Measurements from ENCODE around the gene CLNK. TPM values are rescaled to one million over a fixed set of nuclear protein-coding genes. Genes with fewer than 3 reads are reported as not detected.

Gene CLNK
- total and polyA plus RNA-seq, 2 donors from 2014 or later = 2.8 to 4.8 TPM

DNA sequence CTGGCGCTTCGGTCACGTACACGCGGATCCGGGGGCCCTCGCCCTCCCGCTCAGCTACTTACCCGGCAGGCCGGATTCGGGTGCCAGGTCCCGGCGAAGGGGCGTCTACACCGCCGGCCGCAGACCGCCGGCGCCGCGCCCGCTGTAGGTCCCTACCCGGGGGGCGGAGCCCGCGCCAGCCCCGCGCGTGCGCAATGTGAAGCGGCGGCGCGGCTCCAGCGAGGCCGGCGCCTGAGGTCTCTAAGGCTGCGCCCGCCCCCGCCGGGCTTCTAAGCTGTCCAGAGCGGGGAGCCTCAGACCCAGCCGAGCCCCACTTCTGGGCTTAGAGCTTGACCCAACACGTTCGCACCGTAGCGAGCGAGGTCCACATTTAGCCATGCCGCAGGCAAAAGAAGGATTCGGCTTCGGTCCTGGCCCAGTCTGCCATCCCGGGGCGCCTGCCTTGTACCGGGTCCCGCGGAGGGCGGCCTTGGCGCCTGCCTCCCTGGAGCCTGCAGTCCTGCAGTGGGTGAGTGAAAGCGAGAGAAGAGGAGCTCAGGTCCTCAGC is 227.2 kb downstream of the CLNK start, which contains the start of gene ZNF518B:
Gene ZNF518B (minus strand): TSS at position 172 of the 547 bp plus-strand sequence. CDS start 11,098 bp downstream, outside the sequence.
- Histone ChIP-seq H3K9me3 (ENCODE audit: control insufficient read depth in 2 of 3, insufficient read depth in 1 of 3, low read length in 3 of 3) (no peaks in the 10 kb centered on the region), H3K4me1 (ENCODE audit: control insufficient read depth in 2 of 3, insufficient read depth in 2 of 3, low read depth in 1 of 3, low read length in 3 of 3) (peaks cover 0 to 8% (median 5%) of the 10 kb centered on the region in 3 donors), H3K27ac (ENCODE audit: low read depth in 2 of 2, low read length in 2 of 2) (no peak within 1 kb of the TSS), H3K27me3 (ENCODE audit: control insufficient read depth, insufficient read depth, low read length) (peaks cover 6% of the 10 kb centered on the region), H3K36me3 (ENCODE audit: control insufficient read depth in 2 of 3, insufficient read depth in 3 of 3, low read length in 3 of 3) (peaks cover 0 to 4% (median 0%) of the 10 kb centered on the region in 3 donors), H3K4me3 (ENCODE audit: low read length in 3 of 3) (peak within 1 kb of the TSS; percentile 45 to 66 (median 62)), H3K9ac (ENCODE audit: low read length in 3 of 3) (peak within 1 kb of the TSS in 2 of 3 donors; percentile 42 to 46)
- intact Hi-C loops (cut with DNase I) = no loop called here
- no peak for TF ChIP-seq CTCF (IDR thresholded peaks at IDR 0.05; ENCODE audit: borderline replicate concordance, extremely low read depth, insufficient read depth)
- DNase-seq (peak; percentile 73 to 92 (median 85)), FAIRE-seq (no peak)

GRCh38 chr4:10456595-10457254 is 227.8 kb downstream of the CLNK start:
- TF ChIP-seq CTCF (IDR thresholded peaks at IDR 0.05; ENCODE audit: borderline replicate concordance, extremely low read depth, insufficient read depth) = no peak
- no peaks in the 10 kb centered on the region for H3K9me3 ChIP-seq (ENCODE audit: control insufficient read depth in 2 of 3, insufficient read depth in 1 of 3, low read length in 3 of 3)
- no peaks in the 10 kb centered on the region for H3K27me3 ChIP-seq (ENCODE audit: control insufficient read depth, insufficient read depth, low read length)
- no peak overlapping the region for H3K27ac ChIP-seq (ENCODE audit: low read depth in 2 of 2, low read length in 2 of 2)
- FAIRE-seq (no peak), DNase-seq (peak; percentile 61 to 84 (median 72))
- H3K9ac ChIP-seq (ENCODE audit: low read length in 3 of 3) = peak overlapping the region in 1 of 3 donors; percentile 42
- H3K4me1 ChIP-seq (ENCODE audit: control insufficient read depth in 2 of 3, insufficient read depth in 2 of 3, low read depth in 1 of 3, low read length in 3 of 3) = peaks cover 0 to 8% (median 5%) of the 10 kb centered on the region in 3 donors
- peaks cover 0 to 8% (median 0%) of the 10 kb centered on the region in 3 donors for H3K36me3 ChIP-seq (ENCODE audit: control insufficient read depth in 2 of 3, insufficient read depth in 3 of 3, low read length in 3 of 3)
- intact Hi-C loops (cut with DNase I) = no loop called here
- peak overlapping the region; percentile 30 to 62 (median 57) for H3K4me3 ChIP-seq (ENCODE audit: low read length in 3 of 3)

- H3K4me3 ChIP-seq (ENCODE audit: low read length in 3 of 3) = peak overlapping the region; percentile 30 to 57 (median 56)
- H3K27ac ChIP-seq (ENCODE audit: low read depth in 2 of 2, low read length in 2 of 2) = no peak overlapping the region
- no peak for TF ChIP-seq CTCF (IDR thresholded peaks at IDR 0.05; ENCODE audit: borderline replicate concordance, extremely low read depth, insufficient read depth)
- no peaks in the 10 kb centered on the region for H3K9me3 ChIP-seq (ENCODE audit: control insufficient read depth in 2 of 3, insufficient read depth in 1 of 3, low read length in 3 of 3)
- FAIRE-seq (no peak), DNase-seq (peak in 1 of 5 donors; percentile 18)
- H3K9ac ChIP-seq (ENCODE audit: low read length in 3 of 3) = peak overlapping the region in 1 of 3 donors; percentile 42
- H3K4me1 ChIP-seq (ENCODE audit: control insufficient read depth in 2 of 3, insufficient read depth in 2 of 3, low read depth in 1 of 3, low read length in 3 of 3) = peaks cover 0 to 8% (median 5%) of the 10 kb centered on the region in 3 donors
- peaks cover 0 to 8% (median 0%) of the 10 kb centered on the region in 3 donors for H3K36me3 ChIP-seq (ENCODE audit: control insufficient read depth in 2 of 3, insufficient read depth in 3 of 3, low read length in 3 of 3)
- H3K27me3 ChIP-seq (ENCODE audit: control insufficient read depth, insufficient read depth, low read length) = no peaks in the 10 kb centered on the region
- intact Hi-C loops (cut with DNase I) = no loop called here
These were observed 228.3 kb downstream of the CLNK start for GRCh38 chr4:10456260-10456594.
